ENCODE measurements around the gene SLX4IP.
"Not testable (repeated sequence)": the region's sequence is repeated elsewhere in the genome, so short reads cannot be mapped to it uniquely, and the experiment has no call there.

The SLX4IP gene

GRCh38 chr20:10586296-10586695, 151.2 kb downstream of the SLX4IP start:
- no peak overlapping the region for H3K27ac ChIP-seq (replicated peaks)
- TF ChIP-seq CTCF (IDR thresholded peaks at IDR 0.05; ENCODE audit: insufficient read depth, low read length) (no peak), SPI1 (IDR thresholded peaks at IDR 0.05; ENCODE audit: borderline replicate concordance, low read depth) (no peak), POLR2AphosphoS5 (IDR thresholded peaks at IDR 0.05; ENCODE audit: low read depth) (no peak)
- DNase-seq (ENCODE audit: low read depth in 1 of 2, low spot score in 1 of 2) = no peak
- no peak overlapping the region for H3K4me3 ChIP-seq (replicated peaks; ENCODE audit: insufficient read depth, low read length)
- H3K27me3 ChIP-seq (ENCODE audit: insufficient read depth, poor library complexity, severe bottlenecking) = no peaks in the 10 kb centered on the region

GRCh38 chr20:10590446-10590845, 155.3 kb downstream of the SLX4IP start:
- not testable (repeated sequence) for DNase-seq (ENCODE audit: low read depth in 1 of 2, low spot score in 1 of 2); H3K27ac ChIP-seq (replicated peaks); H3K27me3 ChIP-seq (ENCODE audit: insufficient read depth, poor library complexity, severe bottlenecking); H3K4me3 ChIP-seq (replicated peaks; ENCODE audit: insufficient read depth, low read length)

GRCh38 chr20:10590950-10591671, 156.0 kb downstream of the SLX4IP start:
- Histone ChIP-seq H3K27ac (replicated peaks) (no peak overlapping the region), H3K4me3 (replicated peaks; ENCODE audit: insufficient read depth, low read length) (no peak overlapping the region), H3K27me3 (ENCODE audit: insufficient read depth, poor library complexity, severe bottlenecking) (no peaks in the 10 kb centered on the region)
- TF ChIP-seq REST (IDR thresholded peaks at IDR 0.05; ENCODE audit: insufficient replicate concordance, low read depth) = no peak
- TF ChIP-seq POLR2AphosphoS5 (IDR thresholded peaks at IDR 0.05; ENCODE audit: low read depth) = no peak
- TF ChIP-seq GABPA (IDR thresholded peaks at IDR 0.05; ENCODE audit: low read depth) = no peak
- TF ChIP-seq CTCF (IDR thresholded peaks at IDR 0.05; ENCODE audit: insufficient read depth, low read length) = no peak
- TF ChIP-seq SPI1 (IDR thresholded peaks at IDR 0.05; ENCODE audit: borderline replicate concordance, low read depth) = no peak
- no peak for DNase-seq (ENCODE audit: low read depth in 1 of 2, low spot score in 1 of 2)

GRCh38 chr20:10591946-10592521, 156.9 kb downstream of the SLX4IP start:
- no peak for DNase-seq (ENCODE audit: low read depth in 1 of 2, low spot score in 1 of 2)
- Histone ChIP-seq H3K27me3 (ENCODE audit: insufficient read depth, poor library complexity, severe bottlenecking) (no peaks in the 10 kb centered on the region), H3K27ac (replicated peaks) (no peak overlapping the region), H3K4me3 (replicated peaks; ENCODE audit: insufficient read depth, low read length) (no peak overlapping the region)
- TF ChIP-seq SPI1 (IDR thresholded peaks at IDR 0.05; ENCODE audit: borderline replicate concordance, low read depth) = no peak
- no peak for TF ChIP-seq CTCF (IDR thresholded peaks at IDR 0.05; ENCODE audit: insufficient read depth, low read length)
- no peak for TF ChIP-seq GABPA (IDR thresholded peaks at IDR 0.05; ENCODE audit: low read depth)
- TF ChIP-seq REST (IDR thresholded peaks at IDR 0.05; ENCODE audit: insufficient replicate concordance, low read depth) = no peak
- no peak for TF ChIP-seq POLR2AphosphoS5 (IDR thresholded peaks at IDR 0.05; ENCODE audit: low read depth)
